Thyroid gland (tissue), 4 donors: ENCODE data around the gene DPAGT1.

Experiments used
- CTCF ChIP-seq, 6 experiments: fragments of 200-600 bp in 3 of 6; fragments of 450-650 bp in 3 of 6; sonication (generic) in 3 of 6; IDR thresholded peaks; one replicate each; pipeline ENCODE4 v1.5.1; 2016 to 2019; ENCODE audit warnings: antibody characterized with exemption in 6 of 6, mild to moderate bottlenecking in 2 of 6, inconsistent platforms in 1 of 6, moderate library complexity in 1 of 6
- POLR2A ChIP-seq, 2 donors: fragments of 450-650 bp; IDR thresholded peaks; one replicate each; pipeline ENCODE4 v1.6.1; 2017; ENCODE audit warnings: antibody characterized with exemption in 2 of 2, mild to moderate bottlenecking in 2 of 2, moderate library complexity in 1 of 2

- no peak for TF ChIP-seq CTCF (IDR thresholded peaks at IDR 0.05)
- TF ChIP-seq POLR2A (IDR thresholded peaks at IDR 0.05), result no peak
Measured at GRCh38 chr11:119115484-119116234, 14.0 kb upstream of the DPAGT1 start.
